Neutrophil (primary cell): ENCODE data around the gene SUSD1.
A peak's percentile ranks its signal among the peaks of the same experiment; 100 is the strongest.

Source experiments
- H3K27ac ChIP-seq: fragments of 200-600 bp; sonication (generic); 2 replicates; pipeline ENCODE4 v1.5.1; 2016; ENCODE audit warnings: mild to moderate bottlenecking, moderate library complexity
- H3K27me3 ChIP-seq: fragments of 200-600 bp; sonication (generic); 2 replicates; pipeline ENCODE4 v1.6.0; 2016; ENCODE audit warnings: mild to moderate bottlenecking
- H3K36me3 ChIP-seq: fragments of 200-600 bp; sonication (generic); 2 replicates; pipeline ENCODE4 v1.5.1; 2017
- H3K4me1 ChIP-seq, 2 experiments: fragments of 200-600 bp in 1 of 2; sonication (generic) in 1 of 2; 1 replicate in 1 of 2; 2 replicates in 1 of 2; pipeline versions ENCODE4 v1.5.1 to v1.6.1; 2013 to 2016; ENCODE audit warnings: low read depth in 1 of 2, low read length in 1 of 2, mild to moderate bottlenecking in 1 of 2, moderate library complexity in 1 of 2; ENCODE audit not compliant: control insufficient read depth in 1 of 2, insufficient read depth in 1 of 2
- H3K4me3 ChIP-seq, 2 experiments: fragments of 200-600 bp in 1 of 2; sonication (generic) in 1 of 2; 1 replicate in 1 of 2; 2 replicates in 1 of 2; pipeline ENCODE4 v1.5.1; 2013 to 2016; ENCODE audit warnings: low read depth in 1 of 2, low read length in 1 of 2, mild to moderate bottlenecking in 1 of 2, moderate library complexity in 1 of 2
- H3K9me3 ChIP-seq: fragments of 200-600 bp; sonication (generic); 2 replicates; pipeline ENCODE4 v1.5.1; 2016
- CTCF ChIP-seq: fragments of 200-600 bp; sonication (generic); IDR thresholded peaks from 2 replicates; pipeline ENCODE4 v1.5.1; 2016; ENCODE audit warnings: antibody characterized with exemption

The SUSD1 gene

GRCh38 chr9:112174965-112175795 lies at the start of gene SUSD1:
Gene SUSD1, minus strand, starts transcription at chr9:112175297. Its CDS starts 62 bp downstream, at chr9:112175235.
- H3K36me3 ChIP-seq: no peaks in the 10 kb centered on the region
- H3K4me3 ChIP-seq: peak within 1 kb of the TSS; percentile 61 to 65
- H3K27ac ChIP-seq: peak within 1 kb of the TSS; percentile 74
- H3K4me1 ChIP-seq: peaks cover 19 to 45% of the 10 kb centered on the region in 2 experiments
- H3K27me3 ChIP-seq: no peaks in the 10 kb centered on the region
- H3K9me3 ChIP-seq: no peaks in the 10 kb centered on the region
- TF ChIP-seq CTCF: no peak

DNA sequence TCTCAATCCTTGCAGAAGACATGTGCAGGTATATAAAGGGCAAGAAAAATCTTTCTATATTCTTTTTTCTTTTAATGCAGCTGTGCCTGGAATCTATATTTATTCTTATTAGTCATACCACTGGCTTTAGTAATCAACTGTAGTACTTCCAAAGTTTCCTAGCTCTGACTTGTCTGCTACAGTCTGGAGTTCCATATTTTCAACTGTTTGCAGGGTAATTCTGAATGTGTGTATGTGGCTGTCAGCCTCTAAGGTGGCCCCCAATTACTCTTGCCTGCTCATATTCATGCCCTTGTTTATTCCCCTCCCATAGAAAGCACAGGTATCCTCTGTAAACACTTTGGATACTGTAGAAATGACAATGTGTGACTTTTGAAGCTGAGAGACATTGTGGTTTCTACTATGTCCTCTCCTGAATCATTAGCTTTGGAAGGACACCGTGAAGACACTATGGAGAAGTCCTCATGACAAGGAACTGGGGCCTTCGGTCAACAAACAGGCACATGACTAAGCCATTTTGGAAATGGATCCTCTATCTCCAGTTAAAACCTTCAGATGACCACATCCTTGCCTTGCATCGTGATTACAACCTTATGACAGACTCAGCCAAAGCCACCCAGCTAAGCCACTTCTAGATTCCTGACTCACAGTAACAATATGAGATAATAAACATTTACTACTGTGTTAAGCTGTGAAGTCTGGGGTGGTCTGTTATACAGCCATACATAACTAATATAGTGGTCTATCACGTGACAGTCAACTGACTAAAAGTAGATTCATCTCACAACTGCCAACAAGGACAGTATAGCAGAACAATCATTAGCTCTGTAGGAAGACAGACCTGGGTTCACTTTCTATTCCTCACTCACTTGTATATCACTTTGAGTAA lies 49.5 kb upstream of the SUSD1 start:
- Histone ChIP-seq H3K27ac (peak overlapping the region; percentile 26), H3K4me1 (no peaks in the 10 kb centered on the region), H3K4me3 (no peak overlapping the region), H3K9me3 (no peaks in the 10 kb centered on the region), H3K27me3 (no peaks in the 10 kb centered on the region), H3K36me3 (peaks cover 97% of the 10 kb centered on the region)
- TF ChIP-seq CTCF: no peak

GRCh38 chr9:112218908-112219307 lies 43.8 kb upstream of the SUSD1 start:
- Histone ChIP-seq H3K4me1 (no peaks in the 10 kb centered on the region), H3K36me3 (peaks cover 88% of the 10 kb centered on the region), H3K9me3 (no peaks in the 10 kb centered on the region), H3K4me3 (no peak overlapping the region), H3K27me3 (no peaks in the 10 kb centered on the region), H3K27ac (no peak overlapping the region)
- TF ChIP-seq CTCF: no peak

DNA sequence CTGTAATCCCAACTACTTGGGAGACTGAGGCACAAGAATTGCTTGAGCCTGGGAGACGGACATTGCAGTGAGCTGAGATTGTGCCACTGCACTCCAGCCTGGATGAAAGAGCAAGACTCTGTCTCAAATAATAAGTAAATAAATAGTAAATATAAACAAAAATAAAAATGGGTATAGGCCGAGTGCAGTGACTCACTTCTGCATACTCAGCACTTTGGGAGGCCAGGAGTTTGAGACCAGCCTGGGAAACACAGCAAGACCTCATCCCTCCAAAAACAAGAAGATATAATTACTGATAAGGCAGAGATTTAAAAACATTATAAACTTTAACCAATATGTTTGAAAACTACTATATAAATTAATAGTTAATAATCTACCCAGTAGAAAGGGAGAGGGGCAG lies 37.8 kb upstream of the SUSD1 start:
- TF ChIP-seq CTCF: no peak
- no peaks in the 10 kb centered on the region for H3K4me1 ChIP-seq
- no peak overlapping the region for H3K27ac ChIP-seq
- peaks cover 89% of the 10 kb centered on the region for H3K36me3 ChIP-seq
- no peaks in the 10 kb centered on the region for H3K9me3 ChIP-seq
- H3K27me3 ChIP-seq: no peaks in the 10 kb centered on the region
- no peak overlapping the region for H3K4me3 ChIP-seq

DNA sequence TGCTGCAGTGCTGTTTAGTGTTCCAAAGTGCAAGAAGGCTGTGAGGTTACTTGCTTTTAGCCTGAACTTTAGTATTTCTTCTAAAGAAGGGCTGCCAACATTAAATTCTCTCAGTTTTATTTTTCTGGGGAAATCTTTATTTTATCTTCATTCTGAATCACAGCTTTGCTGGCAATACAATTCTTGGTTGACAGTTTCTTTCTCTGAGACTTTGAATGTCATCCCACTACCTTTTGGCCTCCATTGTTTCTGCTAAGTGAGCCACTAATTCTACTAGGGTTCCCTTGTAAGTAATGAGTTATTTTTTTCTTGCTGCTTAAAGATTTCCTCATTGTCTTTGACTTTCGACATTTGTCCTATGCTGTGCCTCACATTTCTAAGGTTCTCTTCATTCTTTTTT lies 32.4 kb upstream of the SUSD1 start:
- H3K4me1 ChIP-seq: no peaks in the 10 kb centered on the region
- H3K9me3 ChIP-seq: no peaks in the 10 kb centered on the region
- TF ChIP-seq CTCF: no peak
- H3K27me3 ChIP-seq: no peaks in the 10 kb centered on the region
- H3K27ac ChIP-seq: no peak overlapping the region
- peaks cover 59% of the 10 kb centered on the region for H3K36me3 ChIP-seq
- no peak overlapping the region for H3K4me3 ChIP-seq
